Measurements from ENCODE around the gene UPK2.
A peak's percentile ranks its signal among the peaks of the same experiment; 100 is the strongest.

The UPK2 gene

DNA sequence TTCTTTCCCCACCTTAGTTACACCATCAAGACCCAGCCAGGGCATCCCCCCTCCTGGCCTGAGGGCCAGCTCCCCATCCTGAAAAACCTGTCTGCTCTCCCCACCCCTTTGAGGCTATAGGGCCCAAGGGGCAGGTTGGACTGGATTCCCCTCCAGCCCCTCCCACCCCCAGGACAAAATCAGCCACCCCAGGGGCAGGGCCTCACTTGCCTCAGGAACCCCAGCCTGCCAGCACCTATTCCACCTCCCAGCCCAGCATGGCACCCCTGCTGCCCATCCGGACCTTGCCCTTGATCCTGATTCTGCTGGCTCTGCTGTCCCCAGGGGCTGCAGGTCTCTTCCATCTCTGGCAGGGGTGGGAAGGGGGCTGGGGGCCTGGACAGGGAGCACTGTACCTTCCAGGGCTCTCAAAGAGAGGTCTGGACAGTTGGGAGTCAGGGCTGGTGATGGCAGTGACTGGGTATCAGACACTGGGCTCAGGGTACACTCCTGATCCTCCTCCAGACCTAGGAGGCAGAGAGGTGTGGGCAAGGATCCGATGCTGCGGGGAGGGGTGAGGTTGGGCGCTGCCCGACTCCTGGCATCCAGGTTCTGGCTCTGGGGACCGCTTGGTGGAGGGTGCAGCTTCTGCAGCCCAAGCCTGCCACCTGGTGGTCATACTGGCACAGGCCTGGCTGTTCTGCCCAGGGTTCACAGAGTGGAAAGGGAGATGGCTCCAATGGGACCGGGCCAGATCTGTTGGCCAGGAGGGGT is at the start of gene UPK2:
TSS of gene UPK2 (plus strand) at position 205 of the 753 bp plus-strand sequence. CDS start at position 258, 53 bp downstream.
- peak; percentile 89 for DNase-seq

GRCh38 chr11:118907051-118908042 is 48.8 kb upstream of the UPK2 start:
- DNase-seq: peak; percentile 90

- DNase-seq: no peak
Measured at GRCh38 chr11:118908264-118908663, 47.8 kb upstream of the UPK2 start.

- peak; percentile 96 for DNase-seq
Measured at GRCh38 chr11:118908901-118909618, 47.0 kb upstream of the UPK2 start.

DNA sequence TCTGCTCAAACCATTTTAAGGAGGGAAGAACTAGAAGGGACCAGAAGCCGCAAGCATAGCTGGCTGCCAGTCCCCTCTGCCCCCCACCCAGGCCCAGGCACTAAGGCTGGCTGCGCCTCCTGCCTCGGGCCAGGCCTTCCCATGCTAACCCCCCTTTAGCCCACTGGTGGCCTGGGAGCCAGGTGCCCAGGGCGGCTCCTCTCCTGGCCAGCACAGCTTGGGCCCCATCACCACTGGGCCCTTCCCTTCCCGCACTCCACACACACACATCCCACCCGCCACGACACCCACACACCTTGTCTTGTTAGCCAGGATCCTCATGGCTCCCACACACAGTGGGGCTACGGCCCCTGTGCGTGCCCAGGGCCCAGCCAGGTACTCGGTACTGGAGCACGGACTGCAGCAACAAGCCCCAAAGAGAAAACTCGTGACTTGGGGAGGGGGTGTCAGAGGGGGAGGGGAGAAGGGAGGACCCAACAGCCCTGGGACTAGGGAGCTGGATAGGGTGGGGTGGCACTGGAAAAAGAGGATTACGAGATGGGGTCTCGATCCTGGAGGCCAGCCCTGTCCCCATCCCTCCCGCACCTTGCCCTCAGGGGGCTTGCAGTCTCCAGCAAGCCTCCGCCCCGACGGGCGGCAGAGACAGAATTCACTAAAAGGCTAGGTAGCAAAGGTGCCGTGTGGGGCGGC is 46.3 kb upstream of the UPK2 start:
- no peak for DNase-seq

GRCh38 chr11:118910309-118911112 is 45.6 kb upstream of the UPK2 start:
- DNase-seq: peak; percentile 94

GRCh38 chr11:118911113-118911879 is 44.8 kb upstream of the UPK2 start:
- peak; percentile 54 for DNase-seq

DNA sequence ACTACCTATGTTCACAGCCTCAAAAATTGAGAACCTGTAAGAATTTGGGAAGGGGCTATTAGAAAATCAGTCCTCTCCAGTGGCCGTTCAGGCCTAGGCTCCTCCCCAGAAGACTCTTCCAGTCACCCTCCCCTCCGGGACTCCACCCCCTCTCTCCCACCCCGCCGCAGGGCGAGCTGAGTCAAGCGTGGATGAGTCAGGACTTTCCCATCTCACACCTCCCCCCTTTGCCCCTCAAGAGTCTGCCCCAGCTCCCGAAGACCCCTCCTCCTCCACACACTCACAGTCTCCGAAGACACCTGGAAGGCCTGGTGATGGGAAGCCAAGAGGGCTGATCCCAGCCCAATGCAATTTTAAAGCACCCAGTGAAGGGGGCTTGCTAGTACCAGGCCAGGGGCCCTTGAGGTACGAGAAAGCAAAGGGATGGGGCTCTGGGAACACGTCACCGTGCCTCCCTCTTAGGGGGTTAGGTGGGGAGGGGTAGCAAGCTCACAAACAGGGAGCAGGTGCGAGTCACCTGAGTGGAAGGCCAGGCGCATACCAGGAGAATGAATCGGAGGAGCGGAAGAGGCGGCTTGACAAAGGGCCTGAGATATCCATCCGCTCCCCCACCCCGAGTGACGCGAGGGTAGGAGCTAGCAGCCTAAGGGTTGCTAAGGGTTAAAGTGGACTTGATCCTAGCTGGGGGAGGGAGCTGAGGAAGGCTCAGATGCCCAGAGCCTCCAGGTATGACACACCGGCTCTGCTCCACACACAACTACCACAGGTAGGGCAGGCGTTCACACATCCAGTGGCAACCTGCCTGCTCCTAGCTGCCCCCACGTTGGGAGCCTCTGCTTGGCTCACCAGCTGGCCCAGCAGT is 44.0 kb upstream of the UPK2 start:
- DNase-seq: peak; percentile 84

GRCh38 chr11:118912742-118913410 is 43.2 kb upstream of the UPK2 start:
- DNase-seq: no peak

GRCh38 chr11:118913411-118914125 is 42.5 kb upstream of the UPK2 start:
- DNase-seq: peak; percentile 63

GRCh38 chr11:118914178-118914918 is 41.8 kb upstream of the UPK2 start:
- DNase-seq: peak; percentile 70

DNA sequence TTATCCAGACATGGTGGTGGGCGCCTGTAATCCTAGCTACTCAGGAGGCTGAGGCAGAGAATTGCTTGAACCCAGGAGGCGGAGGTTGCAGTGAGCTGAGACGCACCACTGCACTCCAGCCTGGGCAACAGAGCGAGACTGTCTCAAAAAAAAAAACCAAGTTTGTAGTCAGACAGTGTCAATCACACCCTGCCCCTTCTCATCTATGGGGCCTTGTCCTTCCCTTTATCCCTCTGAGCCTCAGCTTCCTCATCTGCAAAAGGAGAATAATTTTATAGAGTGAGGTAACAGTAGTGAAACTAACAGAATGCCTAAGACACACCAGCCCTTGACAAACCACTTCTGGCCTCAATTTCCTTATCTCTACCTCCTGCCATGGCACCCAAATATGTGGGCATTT is 41.1 kb upstream of the UPK2 start:
- DNase-seq: no peak

- no peak for DNase-seq
Measured at GRCh38 chr11:118915396-118915795, 40.7 kb upstream of the UPK2 start.

DNA sequence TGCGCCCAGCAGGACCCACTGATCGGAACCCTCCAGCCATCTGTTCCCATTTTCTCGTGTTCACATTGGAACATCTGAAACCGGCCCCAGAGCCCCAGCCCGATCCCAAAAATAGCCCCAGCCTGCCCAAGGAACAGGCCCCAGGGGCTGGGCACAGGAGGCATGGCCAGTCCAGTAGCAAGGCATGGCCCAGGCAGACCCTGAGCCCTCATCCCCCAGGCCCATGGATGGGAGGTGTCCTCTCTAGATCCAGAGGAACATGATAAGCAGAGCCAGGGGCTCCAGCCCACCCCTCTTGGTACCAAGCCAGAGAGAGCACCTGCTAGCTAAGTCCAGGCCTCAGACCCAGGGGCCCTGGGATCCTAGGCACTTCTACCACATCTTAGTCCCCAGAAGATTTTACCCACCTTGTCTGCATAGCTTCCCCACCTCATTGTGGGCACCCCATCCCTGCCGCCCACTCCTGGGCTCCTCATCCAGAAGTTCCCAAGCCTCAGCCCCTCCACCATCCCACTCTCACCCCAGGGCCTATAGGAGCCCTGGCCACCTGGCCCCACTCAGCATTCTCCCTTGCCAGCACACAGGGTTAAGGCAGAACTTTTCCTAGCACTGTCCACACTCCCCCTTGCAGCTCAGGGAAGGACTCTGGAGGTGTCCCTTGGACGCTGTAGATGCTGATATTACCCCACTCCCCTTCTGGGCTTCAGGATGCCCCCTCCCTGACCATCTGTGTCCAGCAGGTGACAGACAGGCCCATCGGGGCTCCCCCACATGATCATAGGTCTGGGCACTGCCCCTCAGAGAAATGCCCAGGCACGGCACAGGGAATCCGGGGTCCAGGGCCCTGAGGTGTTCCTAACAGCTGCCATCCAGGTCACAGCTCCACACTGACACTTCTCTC is 39.9 kb upstream of the UPK2 start:
- DNase-seq: peak; percentile 64

DNA sequence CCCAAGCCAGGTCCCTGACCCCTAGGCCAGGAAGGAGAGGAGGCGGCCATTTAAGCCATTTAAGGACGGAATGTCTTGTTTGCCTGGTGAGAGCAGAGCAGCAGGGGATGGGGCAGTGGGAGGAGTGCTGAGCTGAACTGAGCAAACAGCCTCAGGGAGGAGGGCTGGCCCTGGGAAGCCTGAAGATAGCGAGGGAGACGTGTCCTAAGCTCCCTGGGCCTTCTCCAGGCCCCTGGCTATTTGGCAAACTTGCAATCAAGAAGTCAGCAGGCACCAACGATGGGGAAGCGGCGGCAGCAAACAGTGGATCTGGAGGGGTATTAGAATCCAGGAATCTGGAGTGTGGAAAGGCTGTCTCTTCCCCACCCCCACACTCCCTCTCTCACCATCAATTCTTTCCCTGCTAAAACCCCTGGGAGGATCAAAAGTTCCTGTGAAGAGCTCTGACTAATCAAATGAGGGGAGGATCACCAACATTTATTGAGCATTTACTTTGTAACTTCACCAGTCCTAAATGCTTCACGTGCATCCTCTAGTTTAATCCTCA is 39.2 kb upstream of the UPK2 start:
- peak; percentile 58 for DNase-seq

- DNase-seq: peak; percentile 50
Measured at GRCh38 chr11:118917481-118918127, 38.5 kb upstream of the UPK2 start.

All from femur (tissue), 1 donor.